ENCODE results near the gene MBNL2.
A peak's percentile ranks its signal among the peaks of the same experiment; 100 is the strongest.

Gene MBNL2

GRCh38 chr13:97356592-97356991 is 134.5 kb downstream of the MBNL2 start:
- DNase-seq = no peak

- DNase-seq = peak; percentile 73
These were observed 137.3 kb downstream of the MBNL2 start for GRCh38 chr13:97359181-97360057.

- DNase-seq = no peak
These were observed 138.5 kb downstream of the MBNL2 start for GRCh38 chr13:97360610-97361009.

- no peak for DNase-seq
These were observed 141.9 kb downstream of the MBNL2 start for GRCh38 chr13:97364031-97364430.

GRCh38 chr13:97364827-97365226 is 142.7 kb downstream of the MBNL2 start:
- no peak for DNase-seq

- no peak for DNase-seq
These were observed 144.1 kb downstream of the MBNL2 start for GRCh38 chr13:97366172-97366688.

GRCh38 chr13:97367016-97367822 is 145.1 kb downstream of the MBNL2 start:
- DNase-seq = no peak

- peak; percentile 43 for DNase-seq
These were observed 147.2 kb downstream of the MBNL2 start for GRCh38 chr13:97369261-97369893.

- DNase-seq = no peak
These were observed 149.5 kb downstream of the MBNL2 start for GRCh38 chr13:97371486-97372109.

GRCh38 chr13:97372936-97373335 is 150.8 kb downstream of the MBNL2 start:
- DNase-seq = no peak

- no peak for DNase-seq
These were observed 151.7 kb downstream of the MBNL2 start for GRCh38 chr13:97373787-97374186.

- DNase-seq = no peak
These were observed 154.8 kb downstream of the MBNL2 start for GRCh38 chr13:97376981-97377380.

- no peak for DNase-seq
These were observed 157.3 kb downstream of the MBNL2 start for GRCh38 chr13:97379386-97379785.

- no peak for DNase-seq
These were observed 158.6 kb downstream of the MBNL2 start for GRCh38 chr13:97380696-97381095.

GRCh38 chr13:97381189-97381588 is 159.1 kb downstream of the MBNL2 start:
- DNase-seq = no peak

GRCh38 chr13:97382276-97382675 is 160.1 kb downstream of the MBNL2 start:
- DNase-seq = no peak

- DNase-seq = no peak
These were observed 162.2 kb downstream of the MBNL2 start for GRCh38 chr13:97384371-97384770.

GRCh38 chr13:97385146-97385545 is 163.0 kb downstream of the MBNL2 start:
- DNase-seq = no peak

- DNase-seq = no peak
These were observed 163.7 kb downstream of the MBNL2 start for GRCh38 chr13:97385854-97386253.

- peak; percentile 7 for DNase-seq
These were observed 164.8 kb downstream of the MBNL2 start for GRCh38 chr13:97386801-97387484.

GRCh38 chr13:97387485-97387839 is 165.3 kb downstream of the MBNL2 start:
- DNase-seq = no peak

GRCh38 chr13:97387890-97388289 is 165.8 kb downstream of the MBNL2 start:
- no peak for DNase-seq

All from CD4-positive, alpha-beta T cell treated with Interleukin-10 for 1 hour (primary cell).